ENCODE data around the gene TSHZ2. TPM values are rescaled to one million over a fixed set of nuclear protein-coding genes. Genes with fewer than 3 reads are reported as not detected.

Gene TSHZ2
- total RNA-seq, 1 experiment from 2014 or later = 0.07 TPM

- Histone ChIP-seq H4K20me1 (ENCODE audit: control insufficient read depth, insufficient read depth, insufficient read length) (no peaks in the 10 kb centered on the region), H2AK5ac (ENCODE audit: insufficient read length, low read length) (no peak overlapping the region), H3K27me3 (ENCODE audit: insufficient read depth, low read length) (no peaks in the 10 kb centered on the region), H3K56ac (ENCODE audit: insufficient read length, low read depth, low read length) (no peak overlapping the region), H3K4me2 (ENCODE audit: insufficient read depth, insufficient read length, low read length) (no peak overlapping the region), H3K23me2 (ENCODE audit: insufficient read length, low read depth, low read length, poor library complexity, severe bottlenecking) (no peaks in the 10 kb centered on the region), H3K9ac (ENCODE audit: extremely low read depth, insufficient read length, low read length) (no peak overlapping the region), H2BK15ac (ENCODE audit: low read depth, low read length) (no peak overlapping the region), H4K5ac (ENCODE audit: insufficient read length, low read depth, low read length) (no peak overlapping the region), H4K91ac (ENCODE audit: insufficient read length, low read depth, low read length) (no peak overlapping the region), H4K8ac (replicated peaks; ENCODE audit: insufficient read length, low read depth, low read length) (no peak overlapping the region), H3K14ac (ENCODE audit: insufficient read depth, low read length) (no peak overlapping the region), H3K4ac (ENCODE audit: low read depth, low read length) (no peak overlapping the region), H3T11ph (ENCODE audit: low read length) (no peak overlapping the region), H3K23ac (ENCODE audit: insufficient read length, low read depth, low read length) (no peak overlapping the region), H3K4me1 (ENCODE audit: insufficient read depth, low read length) (peaks cover 5% of the 10 kb centered on the region; the same call in 1 of the 2 replicates), H2AFZ (ENCODE audit: low read length) (no peak overlapping the region), H3K18ac (ENCODE audit: insufficient read length, low read depth, low read length) (no peak overlapping the region), H3K27ac (ENCODE audit: insufficient read length, low read depth, low read length) (no peak overlapping the region), H2BK12ac (ENCODE audit: insufficient read length, low read depth, low read length) (no peak overlapping the region), H2BK5ac (ENCODE audit: insufficient read length, low read length) (no peak overlapping the region), H2BK120ac (ENCODE audit: low read depth, low read length, poor library complexity, severe bottlenecking) (no peak overlapping the region), H3K9me3 (ENCODE audit: control insufficient read depth, low read depth, low read length) (no peaks in the 10 kb centered on the region), H2BK20ac (ENCODE audit: low read depth, low read length, poor library complexity, severe bottlenecking) (no peak overlapping the region), H3K79me1 (ENCODE audit: insufficient read depth, low read depth, low read length, poor library complexity, severe bottlenecking) (no peaks in the 10 kb centered on the region), H3K79me2 (ENCODE audit: insufficient read depth, low read length) (no peaks in the 10 kb centered on the region)
- WGBS (ENCODE audit: extremely low coverage, insufficient read length, low lambda C conversion rate) = no CpG with 5 or more reads among the region's 2 CpGs
- H3K36me3 Mint-ChIP-seq (ENCODE audit: insufficient read depth in 1 of 3, low read depth in 3 of 3) = 0 out of 7 replicates have a peak, but pooled peaks cover 0 to 1% (median 0%) of the 10 kb centered on the region in 3 experiments
- H3K4me1 Mint-ChIP-seq = peaks cover 18 to 20% of the 10 kb centered on the region in 2 experiments
- H3K4me3 Mint-ChIP-seq = no peak overlapping the region
- no peaks in the 10 kb centered on the region for H3K27me3 Mint-ChIP-seq (ENCODE audit: low read depth)
- H3K9me3 Mint-ChIP-seq = no peaks in the 10 kb centered on the region
- H3K27ac Mint-ChIP-seq = no peak overlapping the region
- DNase-seq = no peak
- no peak for TF ChIP-seq CTCF (conservative IDR thresholded peaks at IDR 0.05)
Measured at GRCh38 chr20:53390770-53391169, 418.6 kb downstream of the TSHZ2 start.

All from H9 (cell line).